ENCODE measurements around the gene RAD51B. TPM values are rescaled to one million over a fixed set of nuclear protein-coding genes. Genes with fewer than 3 reads are reported as not detected.

Gene RAD51B
- total RNA-seq, 1 experiment from 2014 or later: 8.5 TPM

GRCh38 chr14:68552075-68552474 lies 732.5 kb downstream of the RAD51B start:
- in situ Hi-C loops (cut with HindIII; ENCODE audit: low pct_unique_long_range_greater_than_20kb, low sequenced_read_pairs): no loop called here
- BruUV-seq (replicated peaks): no TSS peak
- no peaks in the 10 kb centered on the region for H3K9me3 ChIP-seq (ENCODE audit: control insufficient read depth, insufficient read depth, low read depth, low read length)
- DNase-seq (ENCODE audit: low read depth, low spot score): no peak
- H3K27me3 ChIP-seq (ENCODE audit: control insufficient read depth, insufficient read depth, low read length): no peaks in the 10 kb centered on the region
- H3K4me1 ChIP-seq (ENCODE audit: control insufficient read depth, insufficient read depth, low read length): peaks cover 7% of the 10 kb centered on the region; the same call in 1 of the 2 replicates
- TF ChIP-seq TCF7L2 (IDR thresholded peaks at IDR 0.05; ENCODE audit: low read depth, low read length) (no peak), REST (IDR thresholded peaks at IDR 0.05; ENCODE audit: insufficient read depth in 1 of 2, low read depth in 2 of 2, low read length in 1 of 2) (no peak), CTCF (IDR thresholded peaks at IDR 0.05) (no peak), SIN3A (IDR thresholded peaks at IDR 0.05; ENCODE audit: borderline replicate concordance, insufficient read depth, low read depth, low read length) (no peak), POLR2AphosphoS5 (IDR thresholded peaks at IDR 0.05; ENCODE audit: low read depth, low read length) (no peak)
- ChIA-PET POLR2A (no interaction called here), CTCF (no interaction called here)
- H3K36me3 ChIP-seq (ENCODE audit: control insufficient read depth, insufficient read depth, low read length): no peaks in the 10 kb centered on the region
- intact Hi-C loops (cut with micrococcal nuclease; ENCODE audit: unreplicated experiment): no loop called here
- no peak for ATAC-seq
- H3K4me3 ChIP-seq (ENCODE audit: low read depth in 2 of 2, low read length in 2 of 2): no peak overlapping the region
- no peak overlapping the region for H3K27ac ChIP-seq (ENCODE audit: low read length)

DNA sequence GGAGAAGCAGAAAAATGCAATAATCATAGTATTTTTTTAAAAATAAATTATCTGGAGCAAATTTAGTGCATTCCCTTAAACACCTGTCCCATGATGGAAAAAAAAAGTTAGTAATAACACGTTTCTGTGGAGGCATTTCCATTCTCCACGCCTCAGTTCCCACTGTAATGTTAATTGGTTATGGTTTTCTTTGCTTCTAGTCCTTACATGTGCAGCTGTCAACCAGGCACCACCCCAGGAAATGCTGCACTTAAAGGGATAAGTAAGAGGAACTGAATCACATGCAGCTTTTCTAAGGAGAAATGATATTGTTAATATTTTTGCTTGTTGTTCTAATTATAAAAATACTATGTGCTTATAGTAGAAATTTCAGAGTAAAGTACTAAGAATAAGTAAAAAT lies 733.0 kb downstream of the RAD51B start:
- ATAC-seq (no peak), DNase-seq (ENCODE audit: low read depth, low spot score) (no peak)
- H3K4me1 ChIP-seq (ENCODE audit: control insufficient read depth, insufficient read depth, low read length): peaks cover 5% of the 10 kb centered on the region; the same call in 1 of the 2 replicates
- intact Hi-C loops (cut with micrococcal nuclease; ENCODE audit: unreplicated experiment) (no loop called here), in situ Hi-C loops (cut with HindIII; ENCODE audit: low pct_unique_long_range_greater_than_20kb, low sequenced_read_pairs) (no loop called here)
- no peaks in the 10 kb centered on the region for H3K9me3 ChIP-seq (ENCODE audit: control insufficient read depth, insufficient read depth, low read depth, low read length)
- H3K27ac ChIP-seq (ENCODE audit: low read length): no peak overlapping the region
- ChIA-PET CTCF (no interaction called here), POLR2A (no interaction called here)
- no peaks in the 10 kb centered on the region for H3K36me3 ChIP-seq (ENCODE audit: control insufficient read depth, insufficient read depth, low read length)
- no peak overlapping the region for H3K4me3 ChIP-seq (ENCODE audit: low read depth in 2 of 2, low read length in 2 of 2)
- TF ChIP-seq TCF7L2 (IDR thresholded peaks at IDR 0.05; ENCODE audit: low read depth, low read length) (no peak), REST (IDR thresholded peaks at IDR 0.05; ENCODE audit: insufficient read depth in 1 of 2, low read depth in 2 of 2, low read length in 1 of 2) (no peak), POLR2AphosphoS5 (IDR thresholded peaks at IDR 0.05; ENCODE audit: low read depth, low read length) (no peak), CTCF (IDR thresholded peaks at IDR 0.05) (no peak), SIN3A (IDR thresholded peaks at IDR 0.05; ENCODE audit: borderline replicate concordance, insufficient read depth, low read depth, low read length) (no peak)
- H3K27me3 ChIP-seq (ENCODE audit: control insufficient read depth, insufficient read depth, low read length): no peaks in the 10 kb centered on the region
- no TSS peak for BruUV-seq (replicated peaks)
